Measurements from ENCODE around the gene SUGCT. TPM values are rescaled to one million over a fixed set of nuclear protein-coding genes. Genes with fewer than 3 reads are reported as not detected.
A peak's percentile ranks its signal among the peaks of the same experiment; 100 is the strongest.
"Not testable (repeated sequence)": the region's sequence is repeated elsewhere in the genome, so short reads cannot be mapped to it uniquely, and the experiment has no call there.

SUGCT gene
- total RNA-seq, 1 experiment from 2014 or later = 17.1 TPM

DNA sequence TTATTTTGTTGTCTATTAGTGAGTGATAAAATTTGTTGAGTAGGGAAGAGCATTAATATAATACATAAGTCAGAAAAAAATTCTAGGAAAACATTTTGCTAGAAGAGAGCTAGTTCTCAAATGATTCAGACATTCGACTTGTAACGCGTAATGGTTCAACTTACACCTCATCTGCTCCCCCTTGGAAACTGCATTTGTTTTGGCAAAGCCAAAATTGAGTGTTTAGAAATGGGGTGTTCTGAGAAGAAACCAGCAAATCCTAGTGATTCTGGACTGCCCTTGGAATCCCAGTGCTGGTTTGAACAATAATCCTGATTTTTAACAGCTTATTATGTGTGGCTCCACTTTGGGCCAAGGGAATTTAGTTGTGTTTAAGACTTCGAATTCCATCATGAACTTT is 475.7 kb downstream of the SUGCT start:
- no peak overlapping the region for H3K4me3 ChIP-seq
- no peak for DNase-seq (ENCODE audit: low read depth in 1 of 2, low spot score in 2 of 2)
- H3K27ac ChIP-seq = no peak overlapping the region
- no peaks in the 10 kb centered on the region for H3K27me3 ChIP-seq (replicated peaks)
- no peaks in the 10 kb centered on the region; the same call in 1 of the 2 replicates for H3K4me1 ChIP-seq (replicated peaks)
- no peaks in the 10 kb centered on the region for H3K36me3 ChIP-seq
- H3K9me3 ChIP-seq (replicated peaks) = no peaks in the 10 kb centered on the region

GRCh38 chr7:40611095-40611871 is 476.5 kb downstream of the SUGCT start:
- Histone ChIP-seq H3K4me1 (replicated peaks) (no peaks in the 10 kb centered on the region; the same call in 1 of the 2 replicates), H3K36me3 (no peaks in the 10 kb centered on the region), H3K27ac (no peak overlapping the region), H3K27me3 (replicated peaks) (no peaks in the 10 kb centered on the region), H3K4me3 (no peak overlapping the region), H3K9me3 (replicated peaks) (no peaks in the 10 kb centered on the region)
- no peak for DNase-seq (ENCODE audit: low read depth in 1 of 2, low spot score in 2 of 2)

- no peaks in the 10 kb centered on the region for H3K9me3 ChIP-seq (replicated peaks)
- no peaks in the 10 kb centered on the region for H3K36me3 ChIP-seq
- H3K27ac ChIP-seq = no peak overlapping the region
- no peaks in the 10 kb centered on the region; the same call in 1 of the 2 replicates for H3K4me1 ChIP-seq (replicated peaks)
- no peak for DNase-seq (ENCODE audit: low read depth in 1 of 2, low spot score in 2 of 2)
- H3K27me3 ChIP-seq (replicated peaks) = no peaks in the 10 kb centered on the region
- no peak overlapping the region for H3K4me3 ChIP-seq
Observed at GRCh38 chr7:40612298-40612697, 477.5 kb downstream of the SUGCT start.

DNA sequence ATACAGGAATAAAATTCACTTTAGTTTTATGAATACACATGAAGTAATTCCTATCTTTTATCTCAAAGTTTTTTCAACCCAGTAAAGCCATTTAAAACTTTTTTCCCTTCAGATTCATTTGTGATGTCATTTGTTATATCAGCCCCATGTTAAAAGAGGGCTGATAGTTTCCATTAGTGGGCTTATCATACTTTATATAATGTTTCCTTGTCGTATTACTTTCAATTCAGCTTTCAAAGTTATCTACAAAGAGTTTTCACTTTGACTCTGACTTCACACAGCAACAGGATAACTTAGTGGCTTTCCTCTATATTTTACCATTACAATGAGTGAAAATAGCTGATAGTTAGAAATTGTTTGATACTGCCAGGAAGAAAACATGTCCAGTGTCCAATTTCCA is 484.8 kb downstream of the SUGCT start:
- no peaks in the 10 kb centered on the region for H3K9me3 ChIP-seq (replicated peaks)
- no peak for DNase-seq (ENCODE audit: low read depth in 1 of 2, low spot score in 2 of 2)
- no peaks in the 10 kb centered on the region for H3K4me1 ChIP-seq (replicated peaks)
- no peak overlapping the region for H3K27ac ChIP-seq
- no peaks in the 10 kb centered on the region for H3K27me3 ChIP-seq (replicated peaks)
- H3K4me3 ChIP-seq = no peak overlapping the region
- H3K36me3 ChIP-seq = no peaks in the 10 kb centered on the region

- Histone ChIP-seq H3K27ac (no peak overlapping the region), H3K9me3 (replicated peaks) (no peaks in the 10 kb centered on the region), H3K36me3 (no peaks in the 10 kb centered on the region), H3K4me3 (no peak overlapping the region), H3K4me1 (replicated peaks) (no peaks in the 10 kb centered on the region), H3K27me3 (replicated peaks) (no peaks in the 10 kb centered on the region)
- no peak for DNase-seq (ENCODE audit: low read depth in 1 of 2, low spot score in 2 of 2)
Observed at GRCh38 chr7:40621592-40621998, 486.8 kb downstream of the SUGCT start.

DNA sequence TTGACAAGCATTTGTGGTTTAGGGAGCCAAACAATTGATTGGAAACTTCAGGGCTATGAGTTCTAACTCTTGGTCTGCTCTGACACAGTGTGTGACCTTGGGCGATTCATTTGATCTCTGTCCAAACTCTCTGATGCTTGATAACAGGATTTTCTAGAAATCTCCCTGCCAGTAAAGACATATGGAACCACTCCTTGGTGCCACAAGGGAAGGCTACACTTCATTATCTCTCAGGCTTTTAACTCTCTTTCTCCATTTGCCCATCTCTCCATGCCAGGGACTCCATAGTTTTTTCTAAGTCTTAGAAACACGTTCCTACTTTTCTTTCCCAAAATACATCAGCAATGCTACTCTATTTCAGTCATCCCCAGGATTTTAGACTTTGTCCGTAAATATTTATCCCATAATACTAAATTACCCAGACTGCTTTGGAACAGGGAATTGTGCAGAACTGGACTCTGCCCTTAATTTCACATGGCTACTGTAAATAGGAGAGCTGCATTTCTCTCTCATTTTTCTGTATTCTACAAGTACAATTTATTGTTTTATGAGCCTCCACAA is 488.2 kb downstream of the SUGCT start:
- DNase-seq (ENCODE audit: low read depth in 1 of 2, low spot score in 2 of 2) = no peak
- H3K9me3 ChIP-seq (replicated peaks) = no peaks in the 10 kb centered on the region
- no peak overlapping the region for H3K27ac ChIP-seq
- H3K4me1 ChIP-seq (replicated peaks) = no peaks in the 10 kb centered on the region
- no peak overlapping the region for H3K4me3 ChIP-seq
- H3K27me3 ChIP-seq (replicated peaks) = no peaks in the 10 kb centered on the region
- no peaks in the 10 kb centered on the region for H3K36me3 ChIP-seq

DNA sequence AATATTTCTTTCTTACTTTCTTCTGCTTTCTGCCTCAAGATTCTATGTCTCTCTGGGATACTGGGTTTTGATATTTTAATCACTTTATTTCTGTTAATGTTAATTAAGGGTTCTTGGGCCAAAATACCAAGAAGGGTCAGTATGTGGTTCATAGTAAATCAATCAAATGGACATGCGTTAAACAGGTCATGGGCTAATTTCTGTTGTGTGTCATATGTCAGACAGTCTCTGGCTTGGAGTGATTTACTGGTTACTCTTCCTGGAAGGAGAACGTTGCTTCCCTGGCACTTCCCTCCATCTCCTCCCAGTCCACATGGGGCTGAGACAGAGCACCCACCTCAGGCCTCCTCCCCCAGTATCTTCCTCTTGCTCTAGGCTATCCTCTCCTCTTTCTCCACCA is 489.1 kb downstream of the SUGCT start:
- H3K9me3 ChIP-seq (replicated peaks) = no peaks in the 10 kb centered on the region
- no peak overlapping the region for H3K4me3 ChIP-seq
- H3K27ac ChIP-seq = no peak overlapping the region
- no peak for DNase-seq (ENCODE audit: low read depth in 1 of 2, low spot score in 2 of 2)
- no peaks in the 10 kb centered on the region for H3K36me3 ChIP-seq
- H3K27me3 ChIP-seq (replicated peaks) = no peaks in the 10 kb centered on the region
- H3K4me1 ChIP-seq (replicated peaks) = no peaks in the 10 kb centered on the region

DNA sequence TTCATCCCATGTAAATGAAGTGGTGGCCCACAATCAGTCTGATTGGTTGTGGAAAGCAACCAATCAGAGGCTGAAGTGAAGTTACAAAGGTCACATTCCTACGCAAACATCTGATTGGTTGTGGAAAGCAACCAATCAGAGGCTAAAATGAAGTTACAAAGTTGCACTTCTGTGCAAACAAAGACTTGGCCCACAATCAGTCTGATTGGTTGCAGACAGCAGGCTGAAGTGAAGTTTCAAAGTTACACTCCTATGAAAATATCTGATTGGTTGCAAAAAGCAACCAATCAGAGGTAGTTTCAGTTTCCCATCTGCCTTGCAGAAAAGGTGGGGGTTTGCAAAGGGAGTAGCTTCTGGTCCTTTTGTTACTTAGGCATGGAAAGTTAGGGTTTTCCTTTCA is 492.6 kb downstream of the SUGCT start:
- not testable (repeated sequence) for H3K27me3 ChIP-seq (replicated peaks); H3K9me3 ChIP-seq (replicated peaks); DNase-seq (ENCODE audit: low read depth in 1 of 2, low spot score in 2 of 2); H3K27ac ChIP-seq; H3K36me3 ChIP-seq; H3K4me3 ChIP-seq; H3K4me1 ChIP-seq (replicated peaks)

DNA sequence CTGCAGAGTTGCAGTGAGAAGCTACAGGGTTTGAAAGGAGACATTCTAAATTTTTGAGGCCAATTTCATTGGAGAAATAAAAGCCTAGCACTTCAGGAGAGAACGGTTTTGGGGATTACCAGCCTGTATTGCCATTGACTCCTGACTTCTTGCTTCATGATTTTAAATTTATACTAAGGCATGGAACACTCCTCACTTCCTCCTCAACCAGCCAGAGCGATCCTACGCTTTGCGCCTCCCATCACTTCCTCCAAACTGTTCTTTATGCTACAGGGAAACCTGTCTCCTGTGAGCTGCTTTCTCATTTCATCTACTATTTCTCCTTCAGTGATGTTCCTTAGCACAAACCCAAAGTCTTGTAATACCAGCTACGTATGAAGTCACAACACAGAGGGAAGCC is 495.1 kb downstream of the SUGCT start:
- no peaks in the 10 kb centered on the region for H3K27me3 ChIP-seq (replicated peaks)
- no peaks in the 10 kb centered on the region for H3K36me3 ChIP-seq
- no peak overlapping the region for H3K4me3 ChIP-seq
- no peak for DNase-seq (ENCODE audit: low read depth in 1 of 2, low spot score in 2 of 2)
- no peak overlapping the region for H3K27ac ChIP-seq
- H3K9me3 ChIP-seq (replicated peaks) = no peaks in the 10 kb centered on the region
- no peaks in the 10 kb centered on the region for H3K4me1 ChIP-seq (replicated peaks)

GRCh38 chr7:40634118-40634517 is 499.3 kb downstream of the SUGCT start:
- no peaks in the 10 kb centered on the region; the same call in 1 of the 2 replicates for H3K4me1 ChIP-seq (replicated peaks)
- DNase-seq (ENCODE audit: low read depth in 1 of 2, low spot score in 2 of 2) = no peak
- H3K36me3 ChIP-seq = no peaks in the 10 kb centered on the region
- H3K27me3 ChIP-seq (replicated peaks) = no peaks in the 10 kb centered on the region
- H3K9me3 ChIP-seq (replicated peaks) = no peaks in the 10 kb centered on the region
- no peak overlapping the region for H3K27ac ChIP-seq
- H3K4me3 ChIP-seq = no peak overlapping the region

GRCh38 chr7:40638545-40639320 is 503.9 kb downstream of the SUGCT start:
- Histone ChIP-seq H3K27me3 (replicated peaks) (no peaks in the 10 kb centered on the region), H3K9me3 (replicated peaks) (no peaks in the 10 kb centered on the region), H3K4me3 (no peak overlapping the region), H3K36me3 (no peaks in the 10 kb centered on the region), H3K27ac (no peak overlapping the region), H3K4me1 (replicated peaks) (peaks cover 15% of the 10 kb centered on the region)
- no peak for DNase-seq (ENCODE audit: low read depth in 1 of 2, low spot score in 2 of 2)

GRCh38 chr7:40640566-40640965 is 505.8 kb downstream of the SUGCT start:
- Histone ChIP-seq H3K27ac (no peak overlapping the region), H3K36me3 (no peaks in the 10 kb centered on the region)

GRCh38 chr7:40641701-40642100 is 506.9 kb downstream of the SUGCT start:
- H3K4me1 ChIP-seq (replicated peaks) = peaks cover 15% of the 10 kb centered on the region
- H3K4me3 ChIP-seq = no peak overlapping the region
- no peaks in the 10 kb centered on the region for H3K9me3 ChIP-seq (replicated peaks)
- no peak overlapping the region for H3K27ac ChIP-seq
- H3K36me3 ChIP-seq = no peaks in the 10 kb centered on the region
- no peak for DNase-seq (ENCODE audit: low read depth in 1 of 2, low spot score in 2 of 2)
- H3K27me3 ChIP-seq (replicated peaks) = no peaks in the 10 kb centered on the region

More at GRCh38 chr7:40640566-40640965, 505.8 kb downstream of the SUGCT start:
- no peaks in the 10 kb centered on the region for H3K9me3 ChIP-seq (replicated peaks)
- peaks cover 15% of the 10 kb centered on the region for H3K4me1 ChIP-seq (replicated peaks)
- no peak overlapping the region for H3K4me3 ChIP-seq
- H3K27me3 ChIP-seq (replicated peaks) = no peaks in the 10 kb centered on the region
- DNase-seq (ENCODE audit: low read depth in 1 of 2, low spot score in 2 of 2) = peak; percentile 45 to 69

DNA sequence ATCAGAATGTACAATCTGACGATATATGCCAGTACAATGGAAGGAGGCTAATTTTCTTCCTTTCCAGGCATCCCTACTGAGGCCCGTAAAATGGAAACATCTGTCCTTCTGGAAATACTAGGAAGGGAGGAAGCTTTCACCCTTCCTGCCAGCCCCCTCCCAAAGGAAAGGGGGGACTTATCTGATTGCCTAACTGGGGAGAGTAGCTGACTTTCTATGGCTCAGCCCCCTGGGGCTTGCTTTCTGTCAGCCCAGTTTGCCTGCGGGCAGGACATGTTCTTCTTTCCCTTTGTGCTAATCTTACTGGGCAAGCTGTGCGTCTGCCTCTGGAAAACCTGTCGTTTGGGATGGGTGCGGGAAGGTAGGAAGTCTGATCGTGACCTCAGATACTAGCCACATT is 508.9 kb downstream of the SUGCT start:
- DNase-seq (ENCODE audit: low read depth in 1 of 2, low spot score in 2 of 2) = no peak
- no peaks in the 10 kb centered on the region for H3K36me3 ChIP-seq
- no peak overlapping the region for H3K4me3 ChIP-seq
- no peak overlapping the region for H3K27ac ChIP-seq
- peaks cover 15% of the 10 kb centered on the region for H3K4me1 ChIP-seq (replicated peaks)
- no peaks in the 10 kb centered on the region for H3K27me3 ChIP-seq (replicated peaks)
- H3K9me3 ChIP-seq (replicated peaks) = no peaks in the 10 kb centered on the region
